ENCODE measurements around the gene AGFG1. TPM values are rescaled to one million over a fixed set of nuclear protein-coding genes. Genes with fewer than 3 reads are reported as not detected.

AGFG1 gene
- total RNA-seq, 1 donor from 2014 or later = 75.1 TPM

- Histone ChIP-seq H3K27me3 (ENCODE audit: control insufficient read depth, insufficient read depth, low read length) (no peaks in the 10 kb centered on the region), H3K36me3 (ENCODE audit: control insufficient read depth, insufficient read depth, low read length) (peaks cover 3% of the 10 kb centered on the region), H3K4me3 (ENCODE audit: low read depth, low read length) (no peak overlapping the region)
- TF ChIP-seq, protein P1, sequence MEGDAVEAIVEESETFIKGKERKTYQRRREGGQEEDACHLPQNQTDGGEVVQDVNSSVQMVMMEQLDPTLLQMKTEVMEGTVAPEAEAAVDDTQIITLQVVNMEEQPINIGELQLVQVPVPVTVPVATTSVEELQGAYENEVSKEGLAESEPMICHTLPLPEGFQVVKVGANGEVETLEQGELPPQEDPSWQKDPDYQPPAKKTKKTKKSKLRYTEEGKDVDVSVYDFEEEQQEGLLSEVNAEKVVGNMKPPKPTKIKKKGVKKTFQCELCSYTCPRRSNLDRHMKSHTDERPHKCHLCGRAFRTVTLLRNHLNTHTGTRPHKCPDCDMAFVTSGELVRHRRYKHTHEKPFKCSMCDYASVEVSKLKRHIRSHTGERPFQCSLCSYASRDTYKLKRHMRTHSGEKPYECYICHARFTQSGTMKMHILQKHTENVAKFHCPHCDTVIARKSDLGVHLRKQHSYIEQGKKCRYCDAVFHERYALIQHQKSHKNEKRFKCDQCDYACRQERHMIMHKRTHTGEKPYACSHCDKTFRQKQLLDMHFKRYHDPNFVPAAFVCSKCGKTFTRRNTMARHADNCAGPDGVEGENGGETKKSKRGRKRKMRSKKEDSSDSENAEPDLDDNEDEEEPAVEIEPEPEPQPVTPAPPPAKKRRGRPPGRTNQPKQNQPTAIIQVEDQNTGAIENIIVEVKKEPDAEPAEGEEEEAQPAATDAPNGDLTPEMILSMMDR (IDR thresholded peaks at IDR 0.05; ENCODE audit: insufficient read depth, low read length, poor library complexity, severe bottlenecking) = no peak
- no peak for DNase-seq (ENCODE audit: low read depth)
These were observed 79.9 kb downstream of the AGFG1 start for GRCh38 chr2:227551836-227552235.

DNA sequence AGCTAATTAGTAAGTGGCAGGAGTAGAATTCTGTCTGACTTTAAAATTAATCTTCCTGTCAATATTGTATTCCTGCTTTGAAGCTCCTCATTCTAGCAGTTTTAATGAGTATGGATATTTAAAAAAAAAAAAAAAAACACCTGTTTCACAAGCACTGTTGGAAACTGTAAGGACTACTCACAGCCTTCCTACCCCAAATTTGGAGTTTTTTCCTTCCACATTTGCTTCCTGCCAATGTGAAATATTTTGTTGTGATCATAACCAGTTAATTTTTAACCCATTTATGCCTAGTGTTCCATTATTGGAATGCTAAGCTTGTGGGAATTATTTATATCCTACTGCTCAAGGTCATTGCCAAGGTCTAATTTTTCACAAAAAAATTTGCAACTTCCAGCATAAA is 90.6 kb downstream of the AGFG1 start:
- TF ChIP-seq, protein P1 (IDR thresholded peaks at IDR 0.05; ENCODE audit: insufficient read depth, low read length, poor library complexity, severe bottlenecking) = no peak

GRCh38 chr2:227565080-227565479 is 93.1 kb downstream of the AGFG1 start:
- no peak for DNase-seq (ENCODE audit: low read depth)
- no peaks in the 10 kb centered on the region for H3K27me3 ChIP-seq (ENCODE audit: control insufficient read depth, insufficient read depth, low read length)
- TF ChIP-seq, protein P1 (IDR thresholded peaks at IDR 0.05; ENCODE audit: insufficient read depth, low read length, poor library complexity, severe bottlenecking) = no peak
- no peak overlapping the region for H3K4me3 ChIP-seq (ENCODE audit: low read depth, low read length)
- H3K36me3 ChIP-seq (ENCODE audit: control insufficient read depth, insufficient read depth, low read length) = no peaks in the 10 kb centered on the region

More for the DNA sequence above, 90.6 kb downstream of the AGFG1 start:
- no peak overlapping the region for H3K4me3 ChIP-seq (ENCODE audit: low read depth, low read length)
- DNase-seq (ENCODE audit: low read depth) = no peak
- no peaks in the 10 kb centered on the region for H3K27me3 ChIP-seq (ENCODE audit: control insufficient read depth, insufficient read depth, low read length)
- H3K36me3 ChIP-seq (ENCODE audit: control insufficient read depth, insufficient read depth, low read length) = no peaks in the 10 kb centered on the region

GRCh38 chr2:227566012-227566411 is 94.1 kb downstream of the AGFG1 start:
- no peaks in the 10 kb centered on the region for H3K36me3 ChIP-seq (ENCODE audit: control insufficient read depth, insufficient read depth, low read length)
- TF ChIP-seq, protein P1 (IDR thresholded peaks at IDR 0.05; ENCODE audit: insufficient read depth, low read length, poor library complexity, severe bottlenecking) = no peak
- DNase-seq (ENCODE audit: low read depth) = no peak
- no peak overlapping the region for H3K4me3 ChIP-seq (ENCODE audit: low read depth, low read length)
- no peaks in the 10 kb centered on the region for H3K27me3 ChIP-seq (ENCODE audit: control insufficient read depth, insufficient read depth, low read length)

GRCh38 chr2:227568852-227569169 is 96.9 kb downstream of the AGFG1 start:
- no peaks in the 10 kb centered on the region for H3K27me3 ChIP-seq (ENCODE audit: control insufficient read depth, insufficient read depth, low read length)
- DNase-seq (ENCODE audit: low read depth) = no peak
- H3K36me3 ChIP-seq (ENCODE audit: control insufficient read depth, insufficient read depth, low read length) = no peaks in the 10 kb centered on the region
- TF ChIP-seq, protein P1 (IDR thresholded peaks at IDR 0.05; ENCODE audit: insufficient read depth, low read length, poor library complexity, severe bottlenecking) = no peak
- H3K4me3 ChIP-seq (ENCODE audit: low read depth, low read length) = no peak overlapping the region

GRCh38 chr2:227570615-227571014 is 98.7 kb downstream of the AGFG1 start:
- DNase-seq (ENCODE audit: low read depth) = no peak

More at GRCh38 chr2:227570615-227571014, 98.7 kb downstream of the AGFG1 start:
- TF ChIP-seq, protein P1 (IDR thresholded peaks at IDR 0.05; ENCODE audit: insufficient read depth, low read length, poor library complexity, severe bottlenecking) = no peak
- Histone ChIP-seq H3K36me3 (ENCODE audit: control insufficient read depth, insufficient read depth, low read length) (no peaks in the 10 kb centered on the region), H3K27me3 (ENCODE audit: control insufficient read depth, insufficient read depth, low read length) (no peaks in the 10 kb centered on the region), H3K4me3 (ENCODE audit: low read depth, low read length) (no peak overlapping the region)
